Colonic mucosa (tissue), 4 donors: Measurements from ENCODE around the gene REV3L. TPM values are rescaled to one million over a fixed set of nuclear protein-coding genes. Genes with fewer than 3 reads are reported as not detected.

Source experiments
- DNase-seq: peaks from one replicate; pipeline ENCODE4 v3.0.0-alpha.2; 2020
- H3K27ac ChIP-seq: fragments of 200-600 bp; one replicate; pipeline ENCODE4 v1.8.0; 2021
- H3K27me3 ChIP-seq: fragments of 200-600 bp; one replicate; pipeline ENCODE4 v1.8.0; 2021
- H3K36me3 ChIP-seq: fragments of 200-600 bp; one replicate; pipeline ENCODE4 v1.8.0; 2021
- H3K4me1 ChIP-seq: fragments of 200-600 bp; one replicate; pipeline ENCODE4 v1.8.0; 2021; ENCODE audit warnings: mild to moderate bottlenecking
- H3K4me3 ChIP-seq: fragments of 200-600 bp; one replicate; pipeline ENCODE4 v1.8.0; 2021
- H3K9ac ChIP-seq, 2 donors: one replicate each; pipeline ENCODE4 v1.7.0; 2013; ENCODE audit warnings: control low read depth in 2 of 2, low read depth in 2 of 2, low read length in 2 of 2
- H3K9me3 ChIP-seq: fragments of 200-600 bp; one replicate; pipeline ENCODE4 v1.8.0; 2021
- intact Hi-C: fragments of 100-400 bp; cut with DNase I; formaldehyde crosslinking; loops from one replicate; pipeline ENCODE4 v1.14.1; 2022
- total RNA-seq, 2 donors: library from RNA; stranded (reverse); fragmentation: NEBNext Ultra II Directional in 1 of 2; extraction: Animal tissue kit (Norgen Biotek cat#: 25700) in 1 of 2; gene quantifications; one replicate each; pipeline ENCODE4 v1.2.1, GENCODE V29; 2021
- TF ChIP-seq, protein P1 (sequence below): fragments of 200-600 bp; IDR thresholded peaks from one replicate; pipeline ENCODE4 v1.8.0; 2022; ENCODE audit warnings: antibody characterized with exemption, mild to moderate bottlenecking
- donor health status: healthy.
- donor health status: DM: no; HTN: no; CAD: no.
- donor health status: DM: no; HTN: no; CAD: no.

Gene REV3L
- total RNA-seq, 2 donors from 2014 or later: 16.7 to 20.8 TPM

DNA sequence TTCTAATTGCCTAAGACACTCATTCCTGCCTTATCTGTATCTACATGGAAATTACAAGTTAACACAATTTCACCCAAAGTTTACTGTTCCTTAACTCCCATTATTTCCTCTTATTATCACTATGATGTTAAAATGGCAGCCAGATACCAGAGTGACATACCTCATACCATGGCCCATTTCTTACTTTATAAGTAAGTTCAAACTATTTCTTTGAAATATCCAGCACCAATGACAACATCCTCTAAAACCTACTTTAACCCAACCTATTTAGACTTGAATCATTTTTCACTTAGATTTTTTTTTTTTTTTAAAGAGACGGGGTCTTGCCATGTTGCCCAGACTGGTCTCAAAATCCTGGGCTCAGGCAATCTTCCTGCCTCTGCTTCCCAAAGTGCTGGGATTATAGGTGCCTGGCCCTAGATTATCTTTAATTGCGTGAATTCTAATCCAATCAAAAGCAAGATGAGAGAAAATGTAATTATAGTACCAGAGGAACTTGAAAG lies 10.0 kb downstream of the REV3L start:
- no peak overlapping the region for H3K9ac ChIP-seq
- no peaks in the 10 kb centered on the region for H3K4me1 ChIP-seq
- intact Hi-C loops: loop anchor here (10.0 kb wide), 2 partner anchors 48 to 218 kb away; a partner anchor contains a TSS
- DNase-seq: no peak
- no peaks in the 10 kb centered on the region for H3K27me3 ChIP-seq
- no peak overlapping the region for H3K4me3 ChIP-seq
- H3K27ac ChIP-seq: no peak overlapping the region
- no peaks in the 10 kb centered on the region for H3K36me3 ChIP-seq
- TF ChIP-seq, protein P1, sequence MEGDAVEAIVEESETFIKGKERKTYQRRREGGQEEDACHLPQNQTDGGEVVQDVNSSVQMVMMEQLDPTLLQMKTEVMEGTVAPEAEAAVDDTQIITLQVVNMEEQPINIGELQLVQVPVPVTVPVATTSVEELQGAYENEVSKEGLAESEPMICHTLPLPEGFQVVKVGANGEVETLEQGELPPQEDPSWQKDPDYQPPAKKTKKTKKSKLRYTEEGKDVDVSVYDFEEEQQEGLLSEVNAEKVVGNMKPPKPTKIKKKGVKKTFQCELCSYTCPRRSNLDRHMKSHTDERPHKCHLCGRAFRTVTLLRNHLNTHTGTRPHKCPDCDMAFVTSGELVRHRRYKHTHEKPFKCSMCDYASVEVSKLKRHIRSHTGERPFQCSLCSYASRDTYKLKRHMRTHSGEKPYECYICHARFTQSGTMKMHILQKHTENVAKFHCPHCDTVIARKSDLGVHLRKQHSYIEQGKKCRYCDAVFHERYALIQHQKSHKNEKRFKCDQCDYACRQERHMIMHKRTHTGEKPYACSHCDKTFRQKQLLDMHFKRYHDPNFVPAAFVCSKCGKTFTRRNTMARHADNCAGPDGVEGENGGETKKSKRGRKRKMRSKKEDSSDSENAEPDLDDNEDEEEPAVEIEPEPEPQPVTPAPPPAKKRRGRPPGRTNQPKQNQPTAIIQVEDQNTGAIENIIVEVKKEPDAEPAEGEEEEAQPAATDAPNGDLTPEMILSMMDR: no peak
- H3K9me3 ChIP-seq: no peaks in the 10 kb centered on the region

DNA sequence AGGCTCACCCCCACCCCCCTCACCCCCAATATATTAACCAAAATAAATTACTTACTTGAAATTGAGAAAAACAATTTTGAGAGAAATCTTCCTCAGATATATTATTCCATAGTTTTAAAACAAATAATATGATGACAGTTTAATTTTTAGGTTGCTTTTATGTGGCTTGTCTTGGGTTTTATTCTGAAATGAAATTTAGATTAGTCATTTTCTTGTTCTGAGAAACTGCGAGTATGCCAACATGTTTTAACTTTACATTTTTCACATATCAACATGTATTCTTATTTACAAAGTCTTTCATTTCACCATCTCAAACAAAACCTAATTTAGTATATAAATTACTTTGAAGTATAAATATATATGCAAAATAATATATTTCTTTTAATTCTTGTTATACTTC lies 11.1 kb downstream of the REV3L start:
- Histone ChIP-seq H3K4me1 (no peaks in the 10 kb centered on the region), H3K27ac (no peak overlapping the region), H3K27me3 (no peaks in the 10 kb centered on the region), H3K4me3 (no peak overlapping the region), H3K9me3 (no peaks in the 10 kb centered on the region), H3K9ac (no peak overlapping the region), H3K36me3 (no peaks in the 10 kb centered on the region)
- no peak for DNase-seq
- intact Hi-C loops: loop anchor here (10.0 kb wide), 2 partner anchors 47 to 217 kb away; a partner anchor contains a TSS
- TF ChIP-seq, protein P1: no peak

DNA sequence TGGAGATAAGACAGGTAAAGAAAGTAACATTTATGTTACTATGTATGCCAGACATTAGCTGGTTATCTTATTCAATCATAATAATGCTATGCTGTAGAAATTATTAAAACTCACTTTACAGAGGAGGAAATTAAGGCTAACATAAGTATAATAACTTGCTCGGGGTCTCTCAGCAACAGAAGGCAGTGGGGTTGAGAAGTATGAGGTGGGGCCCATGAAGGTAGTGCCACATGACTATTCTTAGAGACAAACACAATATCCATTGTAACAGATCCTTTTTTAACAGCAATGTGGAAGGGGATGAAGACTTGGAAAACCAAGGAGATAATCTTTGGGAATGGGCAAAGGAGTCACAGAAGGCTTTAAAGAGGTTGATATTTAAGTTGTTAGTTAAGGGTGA lies 11.5 kb downstream of the REV3L start:
- Histone ChIP-seq H3K9ac (no peak overlapping the region), H3K9me3 (no peaks in the 10 kb centered on the region), H3K4me3 (no peak overlapping the region), H3K4me1 (no peaks in the 10 kb centered on the region), H3K36me3 (no peaks in the 10 kb centered on the region), H3K27me3 (no peaks in the 10 kb centered on the region), H3K27ac (no peak overlapping the region)
- TF ChIP-seq, protein P1: no peak
- DNase-seq: no peak
- intact Hi-C loops: loop anchor here (10.0 kb wide), 2 partner anchors 47 to 217 kb away; a partner anchor contains a TSS

DNA sequence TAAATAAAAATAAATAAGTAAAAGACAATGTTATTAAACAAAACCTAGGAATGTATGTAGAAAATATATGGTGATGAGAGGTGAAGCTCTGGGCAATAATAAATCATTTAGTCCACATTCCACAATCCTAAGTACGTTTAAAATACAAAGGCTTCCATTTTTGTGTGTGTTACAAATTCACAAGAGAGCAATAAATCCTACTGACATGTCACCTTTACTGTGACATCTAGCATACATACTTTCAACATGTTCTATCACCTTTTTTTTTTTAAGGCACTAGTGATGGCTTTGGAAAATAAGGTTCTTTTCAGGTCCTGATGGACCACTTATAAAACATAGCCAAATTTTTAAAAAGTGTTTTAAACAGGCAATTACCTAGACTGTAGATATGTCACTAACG lies 12.0 kb downstream of the REV3L start:
- Histone ChIP-seq H3K36me3 (no peaks in the 10 kb centered on the region), H3K27ac (no peak overlapping the region), H3K4me3 (no peak overlapping the region), H3K27me3 (no peaks in the 10 kb centered on the region), H3K4me1 (no peaks in the 10 kb centered on the region), H3K9me3 (no peaks in the 10 kb centered on the region), H3K9ac (no peak overlapping the region)
- TF ChIP-seq, protein P1: no peak
- intact Hi-C loops: loop anchor here (10.0 kb wide), 2 partner anchors 46 to 216 kb away; a partner anchor contains a TSS
- no peak for DNase-seq

DNA sequence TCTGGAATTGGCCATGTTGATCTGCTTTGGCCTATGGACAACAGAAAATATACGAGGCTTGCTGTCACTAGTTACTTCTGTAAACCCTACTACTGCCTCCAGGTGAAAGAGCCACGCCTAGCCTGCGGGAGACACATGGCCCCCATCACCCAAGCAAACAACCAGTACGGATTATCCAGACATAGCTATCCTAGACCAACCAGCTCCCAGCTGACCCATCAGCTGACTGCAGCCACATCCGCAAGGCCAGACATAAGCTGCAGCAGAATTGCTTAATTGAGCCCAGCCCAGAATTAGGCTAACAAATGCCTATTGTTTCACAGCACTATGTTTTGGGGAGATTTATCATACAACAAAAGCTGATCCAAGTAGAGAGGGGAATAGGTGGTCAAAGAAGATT lies 13.5 kb downstream of the REV3L start:
- no peak overlapping the region for H3K27ac ChIP-seq
- intact Hi-C loops: no loop called here
- no peaks in the 10 kb centered on the region for H3K9me3 ChIP-seq
- TF ChIP-seq, protein P1: no peak
- no peaks in the 10 kb centered on the region for H3K27me3 ChIP-seq
- DNase-seq: no peak
- H3K9ac ChIP-seq: no peak overlapping the region
- H3K36me3 ChIP-seq: no peaks in the 10 kb centered on the region
- H3K4me1 ChIP-seq: no peaks in the 10 kb centered on the region
- no peak overlapping the region for H3K4me3 ChIP-seq
